Trophoblast cell (in vitro differentiated cells and primary cell): ENCODE results near the gene MT3.

Experiments
- DNase-seq, 2 donors: peaks; one replicate each; pipeline ENCODE4 v3.0.0-alpha.2; 2016
- H2AFZ ChIP-seq: 2 replicates; pipeline ENCODE4 v1.6.1; 2013; ENCODE audit warnings: low read length, moderate library complexity, mild to moderate bottlenecking; ENCODE audit not compliant: insufficient read depth, poor library complexity
- H2AK5ac ChIP-seq: 2 replicates; pipeline ENCODE4 v1.6.1; 2013; ENCODE audit warnings: mild to moderate bottlenecking, low read length
- H2BK120ac ChIP-seq: 2 replicates; pipeline ENCODE4 v1.6.1; 2013; ENCODE audit warnings: low read length, mild to moderate bottlenecking, moderate library complexity; ENCODE audit not compliant: insufficient read depth, poor library complexity
- H2BK12ac ChIP-seq: 2 replicates; pipeline ENCODE4 v1.6.1; 2013; ENCODE audit warnings: mild to moderate bottlenecking, low read length, moderate library complexity
- H2BK5ac ChIP-seq: 2 replicates; pipeline ENCODE4 v1.6.1; 2013; ENCODE audit warnings: low read length, low read depth, moderate library complexity, mild to moderate bottlenecking; ENCODE audit not compliant: poor library complexity
- H3K14ac ChIP-seq: 2 replicates; pipeline ENCODE4 v1.6.1; 2013; ENCODE audit warnings: mild to moderate bottlenecking, low read length
- H3K18ac ChIP-seq: 2 replicates; pipeline ENCODE4 v1.6.1; 2013; ENCODE audit warnings: mild to moderate bottlenecking, low read length
- H3K23ac ChIP-seq: 2 replicates; pipeline ENCODE4 v1.6.1; 2013; ENCODE audit warnings: low read length
- H3K27ac ChIP-seq: 2 replicates; pipeline ENCODE4 v1.5.1; 2013; ENCODE audit warnings: low read depth, mild to moderate bottlenecking, inconsistent platforms, low read length, moderate library complexity
- H3K27me3 ChIP-seq: 2 replicates; pipeline ENCODE4 v1.6.1; 2013; ENCODE audit warnings: inconsistent platforms, mild to moderate bottlenecking, low read length, moderate library complexity; ENCODE audit not compliant: insufficient read depth
- H3K36me3 ChIP-seq, 2 experiments: 1 replicate in 1 of 2; 2 replicates in 1 of 2; pipeline ENCODE4 v1.6.1; 2013; ENCODE audit warnings: low read length in 2 of 2, mild to moderate bottlenecking in 2 of 2, moderate library complexity in 1 of 2; ENCODE audit not compliant: insufficient read depth in 2 of 2, control insufficient read depth in 1 of 2
- H3K4ac ChIP-seq: 2 replicates; pipeline ENCODE4 v1.6.1; 2013; ENCODE audit warnings: low read depth, mild to moderate bottlenecking, low read length, moderate library complexity
- H3K4me1 ChIP-seq, 2 experiments: 1 replicate in 1 of 2; 2 replicates in 1 of 2; pipeline ENCODE4 v1.6.1; 2013; ENCODE audit warnings: low read length in 2 of 2, mild to moderate bottlenecking in 2 of 2, moderate library complexity in 1 of 2; ENCODE audit not compliant: insufficient read depth in 2 of 2, control insufficient read depth in 1 of 2
- H3K4me2 ChIP-seq: 2 replicates; pipeline ENCODE4 v1.6.1; 2013; ENCODE audit warnings: inconsistent platforms, mild to moderate bottlenecking, low read length, moderate library complexity
- H3K4me3 ChIP-seq: 2 replicates; pipeline ENCODE4 v1.5.1; 2013; ENCODE audit warnings: mild to moderate bottlenecking, low read depth, low read length, inconsistent platforms
- H3K79me1 ChIP-seq: one replicate; pipeline ENCODE4 v1.6.1; 2013; ENCODE audit warnings: low read length
- H3K79me2 ChIP-seq: 2 replicates; pipeline ENCODE4 v1.6.1; 2013; ENCODE audit warnings: low read length, mild to moderate bottlenecking; ENCODE audit not compliant: control insufficient read depth, insufficient read depth, poor library complexity
- H3K9ac ChIP-seq: 2 replicates; pipeline ENCODE4 v1.6.1; 2013; ENCODE audit warnings: mild to moderate bottlenecking, low read length
- H3K9me3 ChIP-seq: 2 replicates; pipeline ENCODE4 v1.6.1; 2013; ENCODE audit warnings: low read depth, mild to moderate bottlenecking, control low read depth, inconsistent platforms, low read length; ENCODE audit not compliant: insufficient read depth
- H4K12ac ChIP-seq: 2 replicates; pipeline ENCODE4 v1.6.1; 2013; ENCODE audit warnings: low read depth, mild to moderate bottlenecking, low read length, moderate library complexity
- H4K8ac ChIP-seq: 2 replicates; pipeline ENCODE4 v1.6.1; 2013; ENCODE audit warnings: low read depth, mild to moderate bottlenecking, low read length, moderate library complexity
- H4K91ac ChIP-seq: one replicate; pipeline ENCODE4 v1.6.1; 2013; ENCODE audit warnings: low read depth, mild to moderate bottlenecking, low read length, moderate library complexity
- WGBS: extraction: QIAGEN DNeasy Blood & Tissue Kit; methylation state at CpG from one replicate; pipeline ENCODE4 v1.1.7; 2013; ENCODE audit warnings: missing lambda C conversion rate; ENCODE audit not compliant: insufficient read length, insufficient coverage; ENCODE audit errors: extremely low coverage; 5-methylcytosine and 5-hydroxymethylcytosine counted together

The MT3 gene

GRCh38 chr16:56635441-56635967 is 46.2 kb downstream of the MT3 start:
- no peak overlapping the region for H3K14ac ChIP-seq
- no peak overlapping the region for H2AK5ac ChIP-seq
- no peak overlapping the region for H3K9ac ChIP-seq
- no peak overlapping the region for H2AFZ ChIP-seq
- H4K8ac ChIP-seq = no peak overlapping the region
- H3K4me2 ChIP-seq = no peak overlapping the region
- no peaks in the 10 kb centered on the region for H3K79me1 ChIP-seq
- H3K27ac ChIP-seq = no peak overlapping the region
- DNase-seq = no peak
- no peak overlapping the region for H4K91ac ChIP-seq
- H2BK12ac ChIP-seq = no peak overlapping the region
- H3K27me3 ChIP-seq = peaks cover 89% of the 10 kb centered on the region
- H3K4me1 ChIP-seq = peaks cover 0 to 9% of the 10 kb centered on the region in 2 experiments
- no peak overlapping the region for H4K12ac ChIP-seq
- H3K4me3 ChIP-seq = no peak overlapping the region
- H3K23ac ChIP-seq = no peak overlapping the region
- peaks cover 12% of the 10 kb centered on the region for H3K9me3 ChIP-seq
- H3K79me2 ChIP-seq = no peaks in the 10 kb centered on the region
- no CpG with 5 or more reads among the region's 40 CpGs for WGBS
- no peak overlapping the region for H2BK120ac ChIP-seq
- H3K18ac ChIP-seq = no peak overlapping the region
- H3K4ac ChIP-seq = no peak overlapping the region
- H2BK5ac ChIP-seq = no peak overlapping the region
- no peaks in the 10 kb centered on the region for H3K36me3 ChIP-seq

GRCh38 chr16:56636616-56637413 is 47.5 kb downstream of the MT3 start:
- Histone ChIP-seq H3K27me3 (peaks cover 89% of the 10 kb centered on the region), H3K4me3 (no peak overlapping the region), H2AFZ (no peak overlapping the region), H2AK5ac (no peak overlapping the region), H2BK12ac (no peak overlapping the region), H3K79me1 (no peaks in the 10 kb centered on the region), H3K36me3 (no peaks in the 10 kb centered on the region), H3K4me1 (peaks cover 0 to 9% of the 10 kb centered on the region in 2 experiments), H4K12ac (no peak overlapping the region), H3K27ac (no peak overlapping the region), H4K91ac (no peak overlapping the region), H3K14ac (no peak overlapping the region), H2BK5ac (no peak overlapping the region), H3K4me2 (no peak overlapping the region), H4K8ac (no peak overlapping the region), H3K79me2 (no peaks in the 10 kb centered on the region), H3K4ac (no peak overlapping the region), H3K18ac (no peak overlapping the region), H2BK120ac (no peak overlapping the region), H3K9me3 (peaks cover 11% of the 10 kb centered on the region), H3K9ac (no peak overlapping the region), H3K23ac (no peak overlapping the region)
- peak in 1 of 2 donors; percentile 18 for DNase-seq
- WGBS = no CpG with 5 or more reads among the region's 9 CpGs

- H2BK12ac ChIP-seq = no peak within 1 kb of the TSS
- peaks cover 89% of the 10 kb centered on the region for H3K27me3 ChIP-seq
- peak; percentile 60 to 71 for DNase-seq
- H3K79me2 ChIP-seq = no peaks in the 10 kb centered on the region
- H4K12ac ChIP-seq = no peak within 1 kb of the TSS
- peak within 1 kb of the TSS; percentile 14 for H3K4me3 ChIP-seq
- no peaks in the 10 kb centered on the region for H3K36me3 ChIP-seq
- H3K9ac ChIP-seq = no peak within 1 kb of the TSS
- peaks cover 11% of the 10 kb centered on the region for H3K9me3 ChIP-seq
- H3K4me2 ChIP-seq = peak within 1 kb of the TSS; percentile 32
- H3K14ac ChIP-seq = no peak within 1 kb of the TSS
- H2AK5ac ChIP-seq = no peak within 1 kb of the TSS
- H3K4ac ChIP-seq = no peak within 1 kb of the TSS
- H4K91ac ChIP-seq = no peak within 1 kb of the TSS
- WGBS = no CpG with 5 or more reads among the region's 68 CpGs
- no peak within 1 kb of the TSS for H3K18ac ChIP-seq
- no peak within 1 kb of the TSS for H4K8ac ChIP-seq
- H2BK120ac ChIP-seq = no peak within 1 kb of the TSS
- no peak within 1 kb of the TSS for H2BK5ac ChIP-seq
- H3K4me1 ChIP-seq = peaks cover 0 to 5% of the 10 kb centered on the region in 2 experiments
- no peaks in the 10 kb centered on the region for H3K79me1 ChIP-seq
- H2AFZ ChIP-seq = no peak within 1 kb of the TSS
- H3K27ac ChIP-seq = no peak within 1 kb of the TSS
- no peak within 1 kb of the TSS for H3K23ac ChIP-seq
Observed at GRCh38 chr16:56637814-56638750, 48.8 kb downstream of the MT3 start, which contains the start of gene MT1A. Gene MT1A, plus strand, starts transcription at chr16:56638666. Its CDS starts 73 bp downstream, at chr16:56638739.

- Histone ChIP-seq H3K14ac (no peak overlapping the region), H3K4me1 (peaks cover 3 to 5% of the 10 kb centered on the region in 2 experiments), H4K8ac (no peak overlapping the region), H3K79me1 (no peaks in the 10 kb centered on the region), H3K18ac (no peak overlapping the region), H4K91ac (no peak overlapping the region), H3K36me3 (no peaks in the 10 kb centered on the region), H3K27ac (no peak overlapping the region), H3K4me3 (no peak overlapping the region), H3K4ac (no peak overlapping the region), H3K27me3 (peaks cover 92% of the 10 kb centered on the region), H2AFZ (no peak overlapping the region), H2AK5ac (no peak overlapping the region), H2BK120ac (no peak overlapping the region), H3K79me2 (no peaks in the 10 kb centered on the region), H3K4me2 (no peak overlapping the region), H3K23ac (no peak overlapping the region), H4K12ac (no peak overlapping the region), H2BK5ac (no peak overlapping the region), H3K9ac (no peak overlapping the region), H3K9me3 (peaks cover 10% of the 10 kb centered on the region), H2BK12ac (no peak overlapping the region)
- DNase-seq = no peak
- WGBS = no CpG with 5 or more reads among the region's 1 CpG
Observed at GRCh38 chr16:56639045-56639444, 49.7 kb downstream of the MT3 start.
